Keratinocyte (primary cell): ENCODE measurements around the gene FAM78A.

Source experiments
- EZH2 ChIP-seq: IDR thresholded peaks from one replicate; pipeline ENCODE4 v1.6.1; 2012; ENCODE audit warnings: inconsistent platforms, mild to moderate bottlenecking, low read length, moderate library complexity
- TF ChIP-seq, protein P1 (sequence below), 3 experiments: IDR thresholded peaks in 1 of 3; conservative IDR thresholded peaks in 1 of 3; optimal IDR thresholded peaks in 1 of 3; 2 replicates in 2 of 3; 3 replicates in 1 of 3; pipeline versions ENCODE3 to v1.5.1; 2011; ENCODE audit warnings: low read length in 3 of 3, mild to moderate bottlenecking in 3 of 3, moderate library complexity in 2 of 3, control low read depth in 1 of 3, inconsistent platforms in 1 of 3; ENCODE audit not compliant: insufficient read depth in 2 of 3; ENCODE audit errors: extremely low read depth in 1 of 3

DNA sequence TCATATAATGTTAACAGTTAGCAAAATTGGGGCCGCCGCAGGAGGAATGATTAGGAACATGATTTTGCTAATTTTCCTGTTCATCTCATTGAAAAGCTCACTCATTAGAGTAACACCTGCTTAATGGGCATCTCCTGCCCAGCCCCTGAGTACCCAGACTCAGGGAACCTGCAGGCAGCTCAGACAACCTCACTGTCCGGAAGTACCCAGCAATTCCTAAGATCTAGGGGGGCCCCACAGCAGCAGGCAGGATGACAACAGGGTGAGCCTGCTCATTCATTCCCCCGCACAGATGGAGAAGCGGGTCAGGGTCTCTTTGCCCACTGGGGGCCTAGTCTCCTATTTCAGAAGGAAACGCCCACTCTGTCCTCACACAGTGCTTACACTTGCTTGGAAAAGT, 12.6 kb downstream of the FAM78A start:
- TF ChIP-seq, protein P1, sequence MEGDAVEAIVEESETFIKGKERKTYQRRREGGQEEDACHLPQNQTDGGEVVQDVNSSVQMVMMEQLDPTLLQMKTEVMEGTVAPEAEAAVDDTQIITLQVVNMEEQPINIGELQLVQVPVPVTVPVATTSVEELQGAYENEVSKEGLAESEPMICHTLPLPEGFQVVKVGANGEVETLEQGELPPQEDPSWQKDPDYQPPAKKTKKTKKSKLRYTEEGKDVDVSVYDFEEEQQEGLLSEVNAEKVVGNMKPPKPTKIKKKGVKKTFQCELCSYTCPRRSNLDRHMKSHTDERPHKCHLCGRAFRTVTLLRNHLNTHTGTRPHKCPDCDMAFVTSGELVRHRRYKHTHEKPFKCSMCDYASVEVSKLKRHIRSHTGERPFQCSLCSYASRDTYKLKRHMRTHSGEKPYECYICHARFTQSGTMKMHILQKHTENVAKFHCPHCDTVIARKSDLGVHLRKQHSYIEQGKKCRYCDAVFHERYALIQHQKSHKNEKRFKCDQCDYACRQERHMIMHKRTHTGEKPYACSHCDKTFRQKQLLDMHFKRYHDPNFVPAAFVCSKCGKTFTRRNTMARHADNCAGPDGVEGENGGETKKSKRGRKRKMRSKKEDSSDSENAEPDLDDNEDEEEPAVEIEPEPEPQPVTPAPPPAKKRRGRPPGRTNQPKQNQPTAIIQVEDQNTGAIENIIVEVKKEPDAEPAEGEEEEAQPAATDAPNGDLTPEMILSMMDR (optimal IDR thresholded peaks at IDR 0.05 in 1 of 3, IDR thresholded peaks at IDR 0.05 in 1 of 3, conservative IDR thresholded peaks at IDR 0.05 in 1 of 3; ENCODE audit: extremely low read depth in 1 of 3, insufficient read depth in 2 of 3, low read length in 3 of 3), result no peak
- TF ChIP-seq EZH2, result no peak
